Measurements from ENCODE around the gene PRC1.

PRC1 gene

GRCh38 chr15:90954712-90955623 is 39.4 kb downstream of the PRC1 start, which contains the start of gene RCCD1:
RCCD1 (plus strand) TSS chr15:90954884; CDS start chr15:90956735, 1,851 bp downstream.
- peak; percentile 98 for DNase-seq

- no peak for DNase-seq
These were observed 40.2 kb downstream of the PRC1 start for GRCh38 chr15:90953947-90954711.

DNA sequence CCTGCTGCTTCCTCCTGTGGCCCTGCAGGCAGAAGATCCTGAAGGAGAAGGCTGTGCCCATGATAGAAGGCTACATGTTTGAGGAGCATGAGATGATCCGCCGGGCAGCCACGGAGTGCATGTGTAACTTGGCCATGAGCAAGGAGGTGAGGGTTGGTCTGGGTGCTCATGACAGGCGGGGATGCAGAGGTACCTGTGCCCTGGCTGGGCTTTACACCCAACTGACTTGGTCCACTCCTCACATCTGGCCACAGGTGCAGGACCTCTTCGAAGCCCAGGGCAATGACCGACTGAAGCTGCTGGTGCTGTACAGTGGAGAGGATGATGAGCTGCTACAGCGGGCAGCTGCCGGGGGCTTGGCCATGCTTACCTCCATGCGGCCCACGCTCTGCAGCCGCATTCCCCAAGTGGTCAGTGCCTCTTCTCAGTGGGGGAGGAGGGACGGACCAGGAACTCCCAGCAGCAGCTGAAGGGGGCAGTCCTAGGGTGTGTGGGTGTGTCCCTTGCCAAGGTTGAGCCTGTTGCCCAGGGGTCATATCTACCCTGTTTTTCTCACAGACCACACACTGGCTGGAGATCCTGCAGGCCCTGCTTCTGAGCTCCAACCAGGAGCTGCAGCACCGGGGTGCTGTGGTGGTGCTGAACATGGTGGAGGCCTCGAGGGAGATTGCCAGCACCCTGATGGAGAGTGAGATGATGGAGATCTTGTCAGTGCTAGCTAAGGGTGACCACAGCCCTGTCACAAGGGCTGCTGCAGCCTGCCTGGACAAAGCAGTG is 41.2 kb downstream of the PRC1 start:
- no peak for DNase-seq

DNA sequence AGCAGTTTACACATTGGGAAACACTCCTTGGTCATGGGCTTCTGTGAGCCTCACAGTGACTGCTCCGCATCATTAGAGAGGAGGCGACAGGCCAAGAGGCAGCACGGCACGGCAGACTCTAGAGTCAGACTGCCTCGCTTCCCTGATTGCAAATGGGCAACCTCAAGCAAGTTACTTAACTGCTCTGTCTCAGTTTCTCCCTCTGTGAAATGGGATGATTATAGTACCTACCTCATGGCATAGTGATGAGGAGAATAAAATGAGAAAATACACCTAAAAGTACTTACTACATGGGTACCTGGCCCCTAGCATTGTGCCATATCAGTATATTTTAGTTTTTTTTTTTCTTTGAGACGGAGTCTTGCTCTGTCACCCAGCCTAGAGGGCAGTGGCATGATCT is 43.7 kb downstream of the PRC1 start:
- DNase-seq = no peak

DNA sequence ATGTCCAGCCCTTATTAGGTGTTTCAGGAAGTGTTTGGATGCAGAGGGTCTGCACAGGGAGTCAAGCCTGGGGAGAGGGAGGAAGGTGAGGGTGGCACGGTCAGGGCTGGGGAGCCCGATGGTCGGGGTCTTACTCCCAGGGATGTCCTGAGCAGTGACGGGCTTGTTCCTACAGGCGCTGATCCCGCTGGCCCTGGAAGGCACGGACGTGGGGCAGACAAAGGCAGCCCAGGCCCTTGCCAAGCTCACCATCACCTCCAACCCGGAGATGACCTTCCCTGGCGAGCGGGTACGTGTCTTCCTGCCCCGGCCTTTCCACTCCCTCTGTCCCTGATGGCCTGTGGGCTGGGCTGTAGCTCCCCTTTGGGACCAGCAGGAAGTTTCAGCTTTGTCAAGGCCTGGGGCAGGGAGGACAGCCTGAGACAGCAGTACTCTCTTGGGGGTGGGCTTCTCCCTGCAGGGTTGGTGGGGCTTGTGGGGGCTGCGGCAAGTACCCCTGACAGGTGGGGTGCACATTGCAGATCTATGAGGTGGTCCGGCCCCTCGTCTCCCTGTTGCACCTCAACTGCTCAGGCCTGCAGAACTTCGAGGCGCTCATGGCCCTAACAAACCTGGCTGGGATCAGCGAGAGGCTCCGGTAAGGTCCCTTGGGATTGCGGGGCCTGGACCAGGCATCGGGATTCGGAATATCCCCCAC is 44.2 kb downstream of the PRC1 start:
- no peak for DNase-seq

- no peak for DNase-seq
These were observed 45.8 kb downstream of the PRC1 start for GRCh38 chr15:90948506-90948905.

DNA sequence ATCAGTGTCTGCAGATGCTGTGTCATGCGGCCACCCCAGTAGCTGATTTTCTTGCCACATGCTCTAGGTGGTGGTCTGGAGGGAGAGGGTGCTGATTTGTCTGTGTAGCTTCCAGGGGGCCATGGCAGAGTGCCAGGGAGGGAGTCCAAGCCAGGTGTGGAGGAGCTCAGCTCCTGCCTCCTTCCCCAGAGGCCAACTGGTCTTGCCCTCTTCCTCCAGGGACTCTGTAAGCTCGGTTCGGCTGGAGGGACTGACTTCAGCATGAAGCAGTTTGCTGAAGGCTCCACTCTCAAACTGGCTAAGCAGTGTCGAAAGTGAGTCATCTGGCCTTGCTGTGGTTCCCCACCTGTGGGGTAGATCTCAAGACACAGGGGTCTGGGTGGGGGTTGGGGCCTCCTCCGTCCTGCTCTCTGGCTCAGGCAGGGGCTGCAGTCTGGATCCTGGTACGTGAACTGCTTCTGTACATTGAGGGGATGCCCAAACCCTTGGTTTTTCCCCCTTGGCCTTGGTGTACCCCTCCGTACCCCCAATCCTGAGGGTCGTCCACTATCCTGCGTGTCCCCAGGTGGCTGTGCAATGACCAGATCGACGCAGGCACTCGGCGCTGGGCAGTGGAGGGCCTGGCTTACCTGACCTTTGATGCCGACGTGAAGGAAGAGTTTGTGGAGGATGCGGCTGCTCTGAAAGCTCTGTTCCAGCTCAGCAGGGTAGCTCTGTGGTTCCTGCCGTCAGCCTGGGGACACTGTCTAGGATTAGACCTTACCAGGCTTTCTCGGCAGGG is 46.6 kb downstream of the PRC1 start:
- DNase-seq = no peak

GRCh38 chr15:90946941-90947576 is 47.3 kb downstream of the PRC1 start:
- DNase-seq = no peak

DNA sequence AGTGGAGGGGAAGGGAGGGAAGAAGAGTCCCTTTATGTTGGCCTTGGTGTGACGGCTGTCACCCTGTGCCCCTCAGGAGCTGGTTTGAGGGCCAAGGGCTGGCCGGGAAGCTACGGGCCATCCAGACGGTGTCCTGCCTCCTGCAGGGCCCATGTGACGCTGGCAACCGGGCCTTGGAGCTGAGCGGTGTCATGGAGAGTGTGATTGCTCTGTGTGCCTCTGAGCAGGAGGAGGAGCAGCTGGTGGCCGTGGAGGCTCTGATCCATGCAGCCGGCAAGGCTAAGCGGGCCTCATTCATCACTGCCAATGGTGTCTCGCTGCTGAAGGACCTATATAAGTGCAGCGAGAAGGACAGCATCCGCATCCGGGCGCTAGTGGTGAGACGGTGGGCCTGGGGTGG is 47.8 kb downstream of the PRC1 start:
- no peak for DNase-seq

- no peak for DNase-seq
These were observed 49.2 kb downstream of the PRC1 start for GRCh38 chr15:90945091-90945490.

GRCh38 chr15:90942354-90943120 is 51.8 kb downstream of the PRC1 start:
- no peak for DNase-seq

- DNase-seq = no peak
These were observed 53.3 kb downstream of the PRC1 start for GRCh38 chr15:90941038-90941437.

DNA sequence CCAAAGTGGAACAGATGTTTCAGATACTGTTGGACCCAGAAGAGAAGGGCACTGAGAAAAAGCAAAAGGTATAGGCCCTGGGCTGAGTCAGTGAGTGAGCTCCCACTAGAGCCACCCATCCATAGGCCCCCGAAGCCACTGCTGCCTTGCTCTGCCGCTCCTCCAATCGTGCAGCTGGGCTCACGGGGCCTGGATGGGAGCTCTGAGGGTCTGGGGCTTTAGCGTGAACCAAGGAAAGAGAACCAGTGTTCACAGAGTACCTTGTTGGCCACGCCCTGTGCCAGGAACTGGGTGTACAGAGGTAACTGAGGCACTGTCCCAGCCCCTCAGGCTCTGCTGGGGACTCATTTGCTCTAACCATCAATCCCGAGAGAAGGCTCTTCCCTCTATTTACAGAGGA is 54.6 kb downstream of the PRC1 start:
- no peak for DNase-seq

DNA sequence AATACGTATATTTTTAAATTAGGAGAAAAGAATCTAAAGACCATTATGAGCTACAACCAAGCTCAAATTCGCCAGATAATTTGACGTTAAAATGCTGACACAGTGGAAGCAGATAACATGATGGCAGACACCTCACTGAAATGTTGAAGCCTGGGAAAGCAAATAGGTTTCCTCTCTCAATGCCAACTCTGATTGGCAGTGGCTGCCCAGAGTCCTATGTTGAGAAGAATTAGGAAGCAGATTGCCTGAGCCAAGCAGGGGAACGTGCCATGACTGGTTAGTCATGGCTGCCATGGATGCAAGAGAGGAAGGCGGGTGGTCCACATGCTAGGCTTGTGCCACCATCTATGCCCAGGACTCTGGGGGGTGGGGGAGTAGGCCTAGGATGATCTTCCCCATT is 56.1 kb downstream of the PRC1 start:
- no peak for DNase-seq

GRCh38 chr15:90936823-90937222 is 57.5 kb downstream of the PRC1 start:
- DNase-seq = no peak

- peak; percentile 89 for DNase-seq
These were observed 59.2 kb downstream of the PRC1 start, which contains the start of gene UNC45A for GRCh38 chr15:90934949-90935751. UNC45A (plus strand) TSS chr15:90935285; CDS start chr15:90935325, 40 bp downstream.

GRCh38 chr15:90934256-90934948 is 59.9 kb downstream of the PRC1 start:
- DNase-seq = peak; percentile 91

GRCh38 chr15:90933301-90933700 is 61.0 kb downstream of the PRC1 start:
- peak; percentile 89 for DNase-seq

GRCh38 chr15:90932660-90932991 is 61.7 kb downstream of the PRC1 start:
- no peak for DNase-seq
